WTC11 (cell line): ENCODE results near the gene F10. TPM values are rescaled to one million over a fixed set of nuclear protein-coding genes. Genes with fewer than 3 reads are reported as not detected.
A peak's percentile ranks its signal among the peaks of the same experiment; 100 is the strongest.

Source experiments
- ATAC-seq: fragments of 200-7000 bp; cut with Tn5 transposase; 2 replicates; pipeline ENCODE4 v1.10.0; 2021; ENCODE audit warnings: mild to moderate bottlenecking, moderate library complexity
- CTCF ChIA-PET: fragments of 300-600 bp; sonication (Branson Sonifier 250); formaldehyde crosslinking; loops from one replicate; lab custom pipeline; 2021; ENCODE audit warnings: antibody characterized with exemption; lab: Charles Lee
- POLR2A ChIA-PET: fragments of 350-600 bp; sonication (Branson Sonifier 250); formaldehyde crosslinking; loops from one replicate; lab custom pipeline; 2021; ENCODE audit warnings: antibody characterized with exemption; lab: Charles Lee
- DNase-seq: peaks from one replicate; pipeline ENCODE4 v3.0.0; 2021; ENCODE audit warnings: low spot score
- H3K27ac Mint-ChIP-seq: 2 replicates; pipeline ENCODE4 v1.8.0; 2021; ENCODE audit warnings: mixed read lengths
- H3K27me3 Mint-ChIP-seq: 2 replicates; pipeline ENCODE4 v1.8.0; 2021; ENCODE audit warnings: low read depth, mild to moderate bottlenecking, moderate library complexity, mixed read lengths
- H3K36me3 Mint-ChIP-seq: 2 replicates; pipeline ENCODE4 v1.8.0; 2021; ENCODE audit warnings: mixed read lengths
- H3K4me1 Mint-ChIP-seq: 2 replicates; pipeline ENCODE4 v1.8.0; 2022; ENCODE audit warnings: mixed read lengths
- H3K4me3 Mint-ChIP-seq: 2 replicates; pipeline ENCODE4 v1.8.0; 2021; ENCODE audit warnings: mild to moderate bottlenecking, moderate library complexity, mixed read lengths
- H3K9me3 Mint-ChIP-seq: 2 replicates; pipeline ENCODE4 v1.8.0; 2021; ENCODE audit warnings: mixed read lengths
- ATF1 ChIP-seq: sonication (generic); formaldehyde crosslinking; IDR thresholded peaks from 2 replicates; pipeline ENCODE4 v1.8.1; 2023; ENCODE audit warnings: mild to moderate bottlenecking, moderate library complexity, missing genetic modification reagents
- E2F5 ChIP-seq: sonication (generic); formaldehyde crosslinking; IDR thresholded peaks from 2 replicates; pipeline ENCODE4 v1.8.1; 2022; ENCODE audit warnings: mild to moderate bottlenecking, moderate library complexity, missing genetic modification reagents
- ETV6 ChIP-seq: sonication (generic); formaldehyde crosslinking; IDR thresholded peaks from 2 replicates; pipeline ENCODE4 v1.8.1; 2022; ENCODE audit warnings: mild to moderate bottlenecking, missing genetic modification reagents
- GABPB1 ChIP-seq: sonication (generic); formaldehyde crosslinking; IDR thresholded peaks from 2 replicates; pipeline ENCODE4 v1.8.1; 2023; ENCODE audit warnings: mild to moderate bottlenecking, missing genetic modification reagents
- IRF2 ChIP-seq: sonication (generic); formaldehyde crosslinking; IDR thresholded peaks from 2 replicates; pipeline ENCODE4 v1.8.0; 2022; ENCODE audit warnings: low read depth, missing genetic modification reagents, borderline replicate concordance
- NFE2L1 ChIP-seq: sonication (generic); formaldehyde crosslinking; IDR thresholded peaks from 2 replicates; pipeline ENCODE4 v1.8.1; 2023; ENCODE audit warnings: missing genetic modification reagents
- OVOL2 ChIP-seq: fragments of 250-450 bp; sonication (Bioruptor Pico); IDR thresholded peaks from 2 replicates; pipeline ENCODE4 v1.9.0; 2021; ENCODE audit warnings: mild to moderate bottlenecking, borderline replicate concordance
- SMAD4 ChIP-seq: sonication (generic); formaldehyde crosslinking; IDR thresholded peaks from 2 replicates; pipeline ENCODE4 v1.8.0; 2022; ENCODE audit warnings: mild to moderate bottlenecking, missing genetic modification reagents
- ZBTB21 ChIP-seq: sonication (generic); formaldehyde crosslinking; IDR thresholded peaks from 2 replicates; pipeline ENCODE4 v1.8.1; 2023; ENCODE audit warnings: mild to moderate bottlenecking, missing genetic modification reagents, borderline replicate concordance
- ZNF121 ChIP-seq: sonication (generic); formaldehyde crosslinking; IDR thresholded peaks from 2 replicates; pipeline ENCODE4 v1.8.0; 2023; ENCODE audit warnings: missing genetic modification reagents
- ZNF263 ChIP-seq: sonication (generic); formaldehyde crosslinking; IDR thresholded peaks from 2 replicates; pipeline ENCODE4 v1.8.1; 2022; ENCODE audit warnings: low read depth, mild to moderate bottlenecking, moderate library complexity, missing genetic modification reagents
- ZNF423 ChIP-seq: fragments of 250-450 bp; sonication (Bioruptor Pico); IDR thresholded peaks from 2 replicates; pipeline ENCODE4 v2.1.2; 2022; ENCODE audit warnings: mild to moderate bottlenecking, moderate library complexity
- ZNF671 ChIP-seq: fragments of 250-450 bp; sonication (Bioruptor Pico); IDR thresholded peaks from 2 replicates; pipeline ENCODE4 v1.8.0; 2021; ENCODE audit warnings: mild to moderate bottlenecking
- total RNA-seq: library from RNA; stranded (reverse); gene quantifications from 3 replicates; pipeline ENCODE4 v1.2.3, GENCODE V29; 2021
- TF ChIP-seq, protein P1 (sequence below): fragments of 250-450 bp; sonication (Bioruptor Pico); conservative IDR thresholded peaks from 2 replicates; pipeline ENCODE4 v1.9.0; 2021; ENCODE audit warnings: mild to moderate bottlenecking
- TF ChIP-seq, protein P2 (sequence below): sonication (generic); formaldehyde crosslinking; IDR thresholded peaks from 2 replicates; pipeline ENCODE4 v1.8.1; 2023; ENCODE audit warnings: mild to moderate bottlenecking, moderate library complexity, missing genetic modification reagents
- TF ChIP-seq, protein P3 (sequence below): sonication (generic); formaldehyde crosslinking; IDR thresholded peaks from 2 replicates; pipeline ENCODE4 v1.8.0; 2023; ENCODE audit warnings: missing genetic modification reagents
- TF ChIP-seq, protein P4 (sequence below): fragments of 250-450 bp; sonication (Bioruptor Pico); IDR thresholded peaks from 2 replicates; pipeline ENCODE4 v1.9.0; 2021; ENCODE audit warnings: moderate library complexity, mild to moderate bottlenecking, inconsistent platforms, borderline replicate concordance

Gene F10
- total RNA-seq, 1 experiment from 2014 or later = 0.87 TPM

GRCh38 chr13:113148940-113149503 lies 26.4 kb downstream of the F10 start:
- POLR2A ChIA-PET = no interaction called here

DNA sequence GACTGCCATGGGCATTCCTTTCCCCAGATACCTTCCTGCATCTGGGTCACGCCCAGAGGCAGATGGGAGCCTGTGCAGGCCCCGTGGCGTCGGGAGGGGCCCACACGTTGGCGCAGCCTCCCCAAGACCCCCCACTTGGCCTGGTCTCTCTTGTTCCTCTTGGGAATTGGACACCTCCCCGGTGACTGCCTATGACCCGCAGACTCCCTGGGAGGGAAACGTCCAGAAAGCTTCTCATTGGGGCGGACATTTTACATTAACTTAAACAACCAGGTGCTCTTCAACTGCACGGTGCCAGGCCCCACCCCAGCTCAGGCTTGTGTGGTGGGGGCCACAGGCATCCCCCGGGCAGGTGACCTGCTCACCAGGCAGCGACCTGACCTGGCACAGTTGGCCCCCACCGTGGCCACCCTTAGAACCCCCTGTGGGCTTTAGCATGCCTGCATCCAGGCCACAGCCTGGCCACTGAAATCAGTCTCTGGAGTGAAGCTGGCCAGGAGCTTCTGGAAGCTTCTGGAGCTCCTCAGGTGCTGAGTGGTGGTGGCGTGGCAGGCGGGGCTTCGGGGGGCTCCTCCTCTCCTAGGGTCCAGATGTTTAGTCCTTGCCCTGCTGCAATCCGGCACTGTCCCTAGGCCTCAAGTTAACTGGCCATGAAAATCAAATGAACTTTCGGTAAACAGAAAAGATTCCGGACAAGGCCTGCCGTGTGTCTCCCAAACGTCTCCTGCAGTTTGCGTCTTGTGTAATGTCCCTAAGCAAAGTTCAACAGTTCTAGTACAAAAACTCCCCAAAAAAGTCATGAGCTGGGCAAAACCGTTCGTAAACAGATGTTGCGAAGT lies 27.3 kb downstream of the F10 start:
- no peak overlapping the region for H3K4me3 Mint-ChIP-seq
- no peak for ATAC-seq
- TF ChIP-seq E2F5 (CRISPR knock-in tag) (no peak), ZNF671 (CRISPR knock-in tag) (no peak), IRF2 (CRISPR knock-in tag) (no peak), GABPB1 (CRISPR knock-in tag) (0 out of 2 replicates have a peak, but pooled peaks have one; percentile 37)
- TF ChIP-seq, all 79 proteins: peak for 1
- CTCF ChIA-PET = no interaction called here
- Mint-ChIP-seq H3K4me1 (peaks cover 16% of the 10 kb centered on the region), H3K27ac (no peak overlapping the region; the same call in 1 of the 2 replicates), H3K27me3 (peaks cover 22% of the 10 kb centered on the region), H3K9me3 (no peaks in the 10 kb centered on the region), H3K36me3 (no peaks in the 10 kb centered on the region)
- DNase-seq = no peak
- POLR2A ChIA-PET = no interaction called here

More at GRCh38 chr13:113148940-113149503, 26.4 kb downstream of the F10 start:
- TF ChIP-seq, protein P1, sequence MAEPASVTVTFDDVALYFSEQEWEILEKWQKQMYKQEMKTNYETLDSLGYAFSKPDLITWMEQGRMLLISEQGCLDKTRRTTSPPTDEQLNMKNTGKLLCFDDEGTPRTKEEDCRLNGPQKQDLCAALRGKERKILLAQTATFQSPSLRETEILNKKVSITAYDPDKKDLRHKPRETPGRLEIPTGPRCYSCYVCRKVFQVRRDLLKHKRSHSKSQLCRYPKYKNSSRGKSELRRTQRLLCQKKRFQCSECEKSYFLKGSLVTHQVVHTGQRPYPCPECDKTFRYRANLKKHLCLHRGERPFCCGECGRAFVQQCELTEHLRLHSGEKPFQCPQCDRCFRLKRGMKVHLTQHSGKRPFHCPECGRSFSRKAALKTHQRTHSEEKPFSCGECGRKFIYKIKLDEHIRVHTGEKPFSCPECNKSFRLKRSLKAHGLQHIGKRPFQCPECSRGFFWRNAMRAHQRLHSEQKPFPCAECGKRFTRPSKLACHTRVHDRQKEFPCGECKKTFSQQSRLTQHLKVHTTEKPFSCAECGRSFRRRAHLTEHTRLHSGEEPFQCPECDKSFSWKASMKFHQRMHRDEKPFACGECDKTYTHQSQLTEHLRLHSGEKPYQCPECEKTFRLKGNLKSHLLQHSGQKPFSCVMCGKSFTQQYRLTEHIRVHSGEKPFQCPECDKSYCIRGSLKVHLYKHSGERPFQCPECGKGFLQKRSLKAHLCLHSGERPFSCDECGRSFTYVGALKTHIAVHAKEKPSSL (CRISPR knock-in tag) = no peak
- no peak for TF ChIP-seq ATF1
- no peak for TF ChIP-seq SMAD4
- TF ChIP-seq, protein P2, sequence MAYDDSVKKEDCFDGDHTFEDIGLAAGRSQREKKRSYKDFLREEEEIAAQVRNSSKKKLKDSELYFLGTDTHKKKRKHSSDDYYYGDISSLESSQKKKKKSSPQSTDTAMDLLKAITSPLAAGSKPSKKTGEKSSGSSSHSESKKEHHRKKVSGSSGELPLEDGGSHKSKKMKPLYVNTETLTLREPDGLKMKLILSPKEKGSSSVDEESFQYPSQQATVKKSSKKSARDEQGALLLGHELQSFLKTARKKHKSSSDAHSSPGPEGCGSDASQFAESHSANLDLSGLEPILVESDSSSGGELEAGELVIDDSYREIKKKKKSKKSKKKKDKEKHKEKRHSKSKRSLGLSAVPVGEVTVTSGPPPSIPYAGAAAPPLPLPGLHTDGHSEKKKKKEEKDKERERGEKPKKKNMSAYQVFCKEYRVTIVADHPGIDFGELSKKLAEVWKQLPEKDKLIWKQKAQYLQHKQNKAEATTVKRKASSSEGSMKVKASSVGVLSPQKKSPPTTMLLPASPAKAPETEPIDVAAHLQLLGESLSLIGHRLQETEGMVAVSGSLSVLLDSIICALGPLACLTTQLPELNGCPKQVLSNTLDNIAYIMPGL (CRISPR knock-in tag) = no peak
- TF ChIP-seq ZBTB21 (CRISPR knock-in tag) = no peak
- TF ChIP-seq ZNF423 (CRISPR knock-in tag) = no peak
- TF ChIP-seq OVOL2 (CRISPR knock-in tag) = no peak
- no peak for TF ChIP-seq NFE2L1 (CRISPR knock-in tag)
- no peak for TF ChIP-seq IRF2 (CRISPR knock-in tag)
- TF ChIP-seq, protein P3, sequence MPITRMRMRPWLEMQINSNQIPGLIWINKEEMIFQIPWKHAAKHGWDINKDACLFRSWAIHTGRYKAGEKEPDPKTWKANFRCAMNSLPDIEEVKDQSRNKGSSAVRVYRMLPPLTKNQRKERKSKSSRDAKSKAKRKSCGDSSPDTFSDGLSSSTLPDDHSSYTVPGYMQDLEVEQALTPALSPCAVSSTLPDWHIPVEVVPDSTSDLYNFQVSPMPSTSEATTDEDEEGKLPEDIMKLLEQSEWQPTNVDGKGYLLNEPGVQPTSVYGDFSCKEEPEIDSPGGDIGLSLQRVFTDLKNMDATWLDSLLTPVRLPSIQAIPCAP (CRISPR knock-in tag) = no peak
- no peak for TF ChIP-seq ZNF671 (CRISPR knock-in tag)
- TF ChIP-seq ZNF121 (CRISPR knock-in tag) = no peak
- TF ChIP-seq, protein P4, sequence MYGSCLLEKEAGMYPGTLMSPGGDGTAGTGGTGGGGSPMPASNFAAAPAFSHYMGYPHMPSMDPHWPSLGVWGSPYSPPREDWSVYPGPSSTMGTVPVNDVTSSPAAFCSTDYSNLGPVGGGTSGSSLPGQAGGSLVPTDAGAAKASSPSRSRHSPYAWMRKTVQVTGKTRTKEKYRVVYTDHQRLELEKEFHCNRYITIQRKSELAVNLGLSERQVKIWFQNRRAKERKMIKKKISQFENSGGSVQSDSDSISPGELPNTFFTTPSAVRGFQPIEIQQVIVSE (CRISPR knock-in tag) = no peak
- TF ChIP-seq ETV6 (CRISPR knock-in tag) = no peak
- no peak for TF ChIP-seq ZNF263 (CRISPR knock-in tag)
- TF ChIP-seq, all 79 proteins: peak for 0
- DNase-seq = no peak
- H3K27me3 Mint-ChIP-seq = peaks cover 22% of the 10 kb centered on the region
- no peak overlapping the region for H3K4me3 Mint-ChIP-seq
- no peak overlapping the region for H3K27ac Mint-ChIP-seq
- no peaks in the 10 kb centered on the region for H3K36me3 Mint-ChIP-seq
- no peak for ATAC-seq
- CTCF ChIA-PET = no interaction called here
- no peaks in the 10 kb centered on the region for H3K9me3 Mint-ChIP-seq
- peaks cover 11% of the 10 kb centered on the region for H3K4me1 Mint-ChIP-seq
